AG20443 (cell line): Measurements from ENCODE around the gene RNF144A.

ENCODE experiments used
- DNase-seq: peaks from one replicate; pipeline ENCODE4 v3.0.0; 2012; ENCODE audit warnings: low spot score, mixed read lengths

RNF144A gene

DNA sequence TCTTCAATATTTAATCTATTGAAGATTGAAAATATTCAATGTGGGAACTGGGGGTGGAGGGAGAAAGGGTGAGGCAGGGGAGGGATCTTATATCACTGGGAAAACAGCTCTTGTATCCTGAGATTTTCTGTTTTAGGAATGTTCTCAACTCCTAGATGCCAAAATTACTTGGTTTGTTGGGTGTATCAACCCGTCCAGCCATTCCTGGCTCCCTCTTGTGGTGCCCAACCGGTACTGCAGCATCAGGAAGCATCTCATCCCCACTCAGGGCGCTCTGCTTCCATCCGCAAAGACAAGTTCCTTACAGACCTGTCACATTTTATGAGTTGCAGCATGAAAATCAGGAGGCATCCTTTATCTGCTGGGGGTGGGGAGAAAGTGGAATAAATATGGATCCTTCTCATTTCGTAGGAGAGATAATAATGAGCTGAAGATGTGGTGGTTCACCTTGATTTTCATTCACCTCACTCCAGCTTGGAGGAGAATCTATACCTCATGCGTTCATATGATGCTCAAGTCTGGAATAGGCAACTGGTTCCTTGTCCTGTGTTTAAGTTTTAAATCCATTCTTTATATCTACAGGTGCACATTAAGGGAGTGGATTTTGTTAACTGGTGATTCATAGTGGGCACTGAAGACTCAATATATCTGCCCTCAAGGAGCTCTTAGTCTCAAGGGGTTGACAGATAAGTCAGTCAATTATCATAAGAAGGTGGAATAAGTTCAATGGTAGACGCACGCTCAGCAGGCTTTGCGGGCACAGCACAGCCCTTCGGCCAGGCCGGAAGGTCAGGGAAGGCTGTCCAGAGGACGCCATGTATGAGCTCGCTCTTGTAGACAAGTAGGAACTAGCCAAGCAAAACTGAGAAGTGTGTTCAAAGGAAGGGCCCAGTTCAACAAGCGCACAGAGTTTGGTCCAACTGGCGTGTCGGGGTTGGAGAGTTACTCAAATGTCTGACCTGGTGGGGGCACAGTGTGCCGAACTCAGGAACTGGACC is 127.3 kb downstream of the RNF144A start:
- DNase-seq: peak; percentile 86

DNA sequence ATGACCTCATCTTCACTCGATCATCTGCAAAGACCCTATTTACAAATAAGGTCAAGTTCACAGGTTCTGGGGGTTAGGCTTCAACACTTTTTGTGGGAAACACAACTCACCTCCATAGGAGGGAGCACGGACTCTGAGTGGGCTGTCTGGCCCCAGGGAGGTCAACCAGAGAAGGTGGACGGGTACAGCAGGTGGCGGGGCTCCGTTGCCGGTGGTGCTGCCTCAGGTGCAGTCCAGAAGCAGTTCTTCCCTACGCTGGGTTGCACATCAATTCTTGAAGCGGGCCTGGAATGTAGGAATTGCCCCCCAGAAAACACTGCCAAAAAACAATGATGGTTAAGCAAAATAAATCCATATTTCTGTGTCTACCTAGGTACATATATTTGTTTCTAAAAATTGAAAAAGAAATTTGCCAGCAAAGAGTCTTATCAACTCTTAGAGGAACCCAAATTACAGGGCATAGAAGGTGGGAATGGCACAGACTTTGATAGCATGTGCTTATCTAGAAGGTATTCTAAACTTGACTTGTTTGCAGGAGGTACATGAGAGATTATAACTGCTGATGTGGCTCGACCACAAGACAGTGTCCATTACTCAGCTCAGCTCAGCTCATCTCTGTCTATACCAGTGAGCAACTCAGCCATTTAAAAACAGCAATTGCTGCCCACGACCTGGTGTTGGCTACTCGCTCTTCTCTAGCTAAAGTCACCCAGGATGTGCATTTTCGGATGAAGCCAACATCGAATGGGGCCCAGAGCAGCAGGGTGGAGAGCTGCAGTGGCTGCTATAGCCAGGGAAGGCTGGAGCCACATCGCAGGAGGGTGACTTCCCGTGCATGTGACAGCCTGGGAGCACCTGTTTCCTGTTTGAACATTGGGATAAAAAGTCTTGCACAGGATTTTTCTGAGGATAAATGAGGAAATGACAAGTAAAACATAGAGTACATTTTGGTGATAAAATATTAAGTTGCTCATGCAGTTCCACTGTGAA is 128.7 kb downstream of the RNF144A start:
- no peak for DNase-seq

DNA sequence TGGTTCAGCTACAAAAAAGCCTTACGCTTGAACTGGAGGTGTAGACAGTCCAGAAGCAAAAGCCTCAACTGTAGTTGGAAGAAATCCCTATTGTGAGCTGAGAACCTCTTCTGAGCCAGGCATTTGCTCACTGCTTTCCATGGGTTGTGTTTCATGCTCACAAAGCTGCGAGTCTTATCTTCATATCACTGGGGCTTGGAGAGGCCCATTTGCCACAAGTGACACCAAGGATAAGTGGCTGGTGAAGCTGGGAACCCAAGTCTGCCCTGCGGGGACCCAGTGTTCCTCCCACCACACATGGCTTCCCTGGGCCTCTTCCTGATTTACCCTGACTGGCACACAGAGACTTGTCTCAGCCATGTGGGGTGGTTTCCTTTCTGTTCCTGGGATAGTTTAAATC is 130.4 kb downstream of the RNF144A start:
- DNase-seq: no peak

DNA sequence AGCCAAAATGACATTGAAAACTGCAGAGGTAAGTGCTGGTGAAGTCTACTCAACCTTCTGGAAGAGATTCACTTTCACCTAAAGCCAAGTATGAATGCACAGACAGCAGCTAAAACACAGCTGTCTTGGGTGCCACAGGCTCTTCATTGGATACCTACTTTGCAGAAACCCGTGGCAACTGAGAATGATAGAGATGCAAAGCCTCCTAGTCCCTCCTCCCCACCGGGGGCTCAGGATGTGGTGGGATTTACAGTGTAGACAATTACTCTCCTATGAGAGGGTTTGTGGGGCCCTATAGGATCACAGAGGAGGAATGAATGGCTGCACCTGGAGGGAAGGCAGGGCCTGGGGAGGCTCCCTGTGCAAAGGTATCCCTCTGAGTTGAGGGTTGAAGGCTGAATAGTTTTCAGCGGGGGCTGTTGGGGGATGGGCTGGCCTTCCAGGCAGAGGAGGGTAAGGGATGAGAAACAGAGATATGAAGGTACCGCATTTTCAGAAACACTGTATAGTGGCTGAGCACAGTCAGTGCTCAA is 131.6 kb downstream of the RNF144A start:
- DNase-seq: no peak

DNA sequence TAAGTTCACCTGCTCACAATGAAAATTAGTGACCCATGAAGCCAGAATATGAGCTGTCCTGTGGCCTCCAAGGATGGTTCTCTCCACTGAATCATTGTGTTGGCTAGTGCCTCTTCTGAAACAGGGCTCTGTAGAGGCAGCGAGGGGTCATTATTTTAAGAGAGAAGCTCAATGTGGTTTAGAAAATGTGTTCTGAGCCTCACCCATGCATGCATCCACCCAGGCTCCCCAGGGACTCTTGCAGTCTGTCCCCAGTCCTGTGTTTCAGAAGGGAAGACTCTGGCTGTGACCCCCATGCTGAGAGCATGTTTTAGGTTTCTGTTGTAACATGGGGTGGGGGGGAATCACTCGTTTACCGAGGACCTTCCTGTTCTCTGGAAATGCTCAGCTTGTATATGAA is 135.2 kb downstream of the RNF144A start:
- DNase-seq: no peak

DNA sequence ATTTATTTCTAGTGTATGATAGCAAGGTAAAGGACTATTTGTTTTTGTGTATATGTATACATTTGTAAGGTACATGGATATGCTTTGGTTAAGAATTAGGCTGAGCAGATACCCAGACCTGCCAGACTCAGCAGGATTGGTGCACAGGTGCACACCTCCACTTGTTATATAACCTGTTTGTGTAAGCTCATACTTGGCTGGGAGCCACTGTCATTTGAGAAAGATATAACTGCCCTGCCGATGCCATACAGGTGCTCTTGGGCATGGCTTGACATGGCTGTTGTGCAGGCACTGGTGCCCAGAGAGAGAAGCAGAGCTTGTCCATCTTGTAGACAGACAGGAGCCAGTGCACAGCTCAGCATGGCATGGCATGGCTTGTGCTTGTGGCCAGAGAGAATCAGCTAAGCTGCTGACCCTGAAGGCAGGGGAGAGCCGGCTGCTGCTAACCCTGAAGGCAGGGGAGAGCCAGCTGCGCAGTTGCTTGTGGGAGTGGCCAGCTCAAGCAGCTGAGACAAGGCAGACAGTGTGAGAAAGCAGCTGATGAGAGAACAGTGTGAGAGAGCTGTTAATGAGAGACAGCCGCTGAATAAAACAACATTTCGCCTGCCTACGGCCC is 136.5 kb downstream of the RNF144A start:
- no peak for DNase-seq

DNA sequence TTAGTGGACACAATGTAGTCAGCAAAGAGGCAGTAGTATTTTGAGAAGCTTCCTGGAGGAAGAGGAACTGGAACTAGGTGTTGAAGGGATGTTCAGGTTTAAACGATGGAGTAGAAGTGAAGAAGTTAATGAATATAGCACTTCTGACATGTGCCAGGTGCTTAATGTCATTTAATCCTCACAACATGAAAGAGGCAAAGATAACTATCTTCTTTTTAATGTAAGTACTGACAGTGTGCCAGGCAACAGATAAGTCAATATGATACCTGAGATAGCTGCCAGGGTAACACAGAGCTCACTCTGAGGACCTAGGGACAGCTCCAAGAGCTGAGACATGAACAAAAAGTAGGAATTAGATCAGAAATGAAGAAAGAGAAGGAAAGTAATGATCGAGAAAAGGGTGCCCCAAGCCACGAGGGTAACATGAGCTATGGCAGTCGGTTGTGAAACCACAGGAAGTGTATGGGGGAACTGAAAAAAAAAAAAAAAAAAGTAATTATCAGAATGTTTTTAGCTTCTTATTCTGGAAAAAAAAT is 140.7 kb downstream of the RNF144A start:
- no peak for DNase-seq

DNA sequence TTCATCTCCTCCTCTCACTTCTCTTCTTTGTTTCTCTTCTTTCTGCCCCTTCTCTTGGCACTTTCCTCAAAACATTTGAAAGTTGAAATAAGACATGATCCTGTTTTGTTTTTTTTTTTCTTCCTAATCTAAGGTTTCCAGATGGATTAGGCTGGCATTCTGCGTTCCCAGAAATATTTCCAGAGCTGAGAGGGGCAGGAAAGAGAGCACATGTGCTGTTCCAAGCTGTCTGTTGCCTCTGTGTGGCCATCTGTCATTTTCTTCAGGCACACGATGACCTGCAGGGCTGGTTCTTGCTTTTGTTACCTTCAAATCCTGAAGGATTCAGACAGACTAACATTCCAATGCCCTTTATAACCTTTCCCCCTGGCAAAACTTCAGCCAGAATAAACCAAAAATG is 142.9 kb downstream of the RNF144A start:
- no peak for DNase-seq

DNA sequence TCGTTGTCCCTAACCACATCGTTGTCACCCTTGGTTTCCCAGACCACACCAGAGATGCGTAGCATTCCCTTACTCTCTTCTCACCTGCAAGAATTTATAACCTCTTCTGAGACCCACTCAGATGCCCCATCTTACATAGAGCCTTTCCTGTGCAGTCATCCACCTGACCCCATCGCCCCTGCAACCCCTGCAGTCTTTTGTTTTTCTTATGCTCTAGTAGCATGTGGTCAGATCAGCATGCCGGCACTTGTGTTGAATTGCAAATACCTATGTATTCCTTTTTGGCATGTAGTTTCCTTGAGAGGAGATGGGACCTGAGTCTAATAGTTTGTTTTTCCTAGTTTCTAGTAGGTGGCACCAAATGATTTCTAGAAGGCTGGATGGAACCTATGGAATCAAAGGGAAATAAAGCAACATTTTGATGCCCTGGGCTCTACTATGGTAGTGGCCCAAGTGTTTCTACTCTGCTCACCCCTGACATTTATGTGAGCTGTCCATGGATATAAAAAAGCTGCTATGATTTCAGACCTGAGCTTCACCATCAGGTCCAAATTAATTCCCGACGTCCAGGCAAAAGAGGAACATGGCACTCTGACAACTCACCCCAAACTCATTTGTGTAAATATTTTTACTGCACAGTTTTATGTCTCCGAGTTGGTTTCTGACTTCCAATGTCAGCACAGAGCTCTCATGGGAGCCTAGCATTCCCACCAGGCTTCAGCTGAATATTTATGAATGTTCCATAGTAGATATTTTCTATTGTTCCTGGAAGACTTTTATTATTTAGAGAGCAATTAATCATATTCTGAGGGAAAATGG is 143.6 kb downstream of the RNF144A start:
- no peak for DNase-seq

DNA sequence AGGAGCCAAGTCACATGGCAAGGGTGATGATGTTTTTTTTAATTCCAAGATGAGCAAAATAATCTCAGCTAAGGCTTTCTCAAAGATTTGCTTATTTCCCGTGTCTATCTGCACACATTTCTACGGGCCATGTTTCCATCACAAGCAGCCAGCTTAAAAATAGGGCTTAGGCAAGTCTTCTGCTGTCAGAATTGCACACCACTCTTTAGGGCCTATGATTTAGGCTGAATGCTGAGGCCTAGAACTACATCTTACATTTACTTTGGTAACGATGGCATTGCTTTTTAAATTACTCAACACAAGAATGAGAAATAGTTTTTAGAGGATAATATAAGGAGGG is 144.2 kb downstream of the RNF144A start:
- no peak for DNase-seq

DNA sequence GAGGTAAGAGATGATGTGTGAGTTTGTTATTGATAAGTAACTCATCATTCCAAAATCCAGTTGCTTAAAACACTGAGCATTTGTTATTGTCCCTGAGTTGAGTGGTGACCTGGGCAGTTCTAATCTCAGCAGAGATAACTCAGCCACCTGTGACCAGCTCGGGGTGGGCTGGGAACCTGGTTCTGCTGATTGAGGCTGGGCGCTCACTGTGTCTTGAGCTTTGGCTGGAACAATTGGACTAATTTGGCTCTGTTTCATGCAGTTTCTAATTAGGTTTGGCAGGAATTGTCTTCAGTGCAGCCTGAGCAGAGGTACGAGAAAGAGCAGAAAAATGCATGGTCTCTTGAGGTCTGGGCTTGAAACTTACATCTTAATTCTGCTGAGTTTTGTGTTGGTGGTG is 144.7 kb downstream of the RNF144A start:
- DNase-seq: no peak

DNA sequence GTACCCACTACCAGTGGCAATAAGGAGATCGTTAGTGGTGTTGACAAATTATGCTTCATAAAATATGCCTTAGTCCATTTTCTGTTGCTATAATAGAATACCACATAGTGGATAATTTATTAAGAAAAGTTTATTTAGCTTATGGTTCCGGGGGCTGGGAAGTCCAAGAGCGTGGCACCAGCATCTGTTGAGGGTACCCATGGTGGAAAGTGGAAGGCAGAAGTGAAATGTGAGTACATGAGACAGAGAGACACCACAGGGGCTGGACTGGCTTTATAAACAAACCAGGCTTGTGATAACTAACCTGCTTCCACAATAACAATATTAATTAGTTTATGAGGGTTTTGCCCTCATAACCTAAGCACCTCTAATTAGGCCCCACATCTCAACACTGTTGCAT is 146.6 kb downstream of the RNF144A start:
- DNase-seq: no peak

DNA sequence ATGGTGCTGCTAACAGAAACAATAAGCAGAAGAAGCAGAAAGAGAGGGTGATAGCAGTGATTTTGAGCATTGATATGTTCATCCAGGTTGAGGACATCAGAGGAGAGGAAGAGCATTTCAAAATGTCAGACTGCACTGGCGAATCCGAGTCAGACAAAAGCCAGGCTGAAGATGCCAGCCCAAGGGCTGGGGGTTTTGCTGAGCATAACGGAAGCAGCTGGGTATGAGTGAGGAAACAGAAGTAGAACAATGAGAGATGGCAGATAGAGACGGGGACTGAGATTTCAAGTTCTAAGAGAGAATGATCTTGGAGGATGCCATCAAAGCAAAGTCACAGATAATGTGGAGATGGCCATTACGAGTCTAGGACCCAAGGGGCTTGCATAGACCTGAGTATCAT is 151.2 kb downstream of the RNF144A start:
- no peak for DNase-seq

DNA sequence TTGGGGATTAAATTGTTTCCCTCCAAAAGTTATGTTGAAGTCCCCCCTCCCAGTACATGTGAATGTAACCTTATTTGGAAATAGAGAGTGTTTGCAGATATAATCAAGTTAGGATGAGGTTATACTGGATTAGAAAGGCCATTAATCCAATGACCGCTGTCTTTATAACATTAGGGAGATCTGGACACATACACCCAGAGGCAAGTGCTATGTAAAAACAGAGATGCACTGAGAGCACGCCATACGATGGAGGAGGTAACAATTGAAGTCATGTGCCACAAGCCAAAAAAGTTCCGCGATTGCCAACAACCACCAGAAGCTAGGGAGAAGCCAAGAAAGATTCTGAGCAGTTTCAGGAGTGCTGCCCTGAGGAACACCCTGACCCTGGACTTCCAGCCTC is 153.3 kb downstream of the RNF144A start:
- no peak for DNase-seq

DNA sequence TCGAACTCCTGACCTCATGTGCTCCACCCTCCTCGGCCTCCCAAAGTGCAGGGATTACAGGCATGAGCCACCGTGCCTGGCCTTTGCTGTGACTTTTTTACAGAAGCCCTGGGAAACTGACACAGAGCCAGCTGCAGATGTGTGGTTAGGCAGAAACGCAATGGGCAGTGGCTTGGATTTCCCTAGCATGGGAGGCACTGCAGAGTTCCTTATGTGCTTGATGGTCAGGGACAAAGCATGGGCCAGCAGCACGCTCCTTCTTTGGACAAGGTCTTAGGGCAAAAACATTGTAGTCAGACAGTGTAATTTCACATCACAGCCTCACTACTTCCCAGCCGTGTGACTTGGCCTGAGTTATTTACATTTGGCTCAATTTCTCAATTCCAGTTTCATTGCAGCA is 153.9 kb downstream of the RNF144A start:
- DNase-seq: no peak

DNA sequence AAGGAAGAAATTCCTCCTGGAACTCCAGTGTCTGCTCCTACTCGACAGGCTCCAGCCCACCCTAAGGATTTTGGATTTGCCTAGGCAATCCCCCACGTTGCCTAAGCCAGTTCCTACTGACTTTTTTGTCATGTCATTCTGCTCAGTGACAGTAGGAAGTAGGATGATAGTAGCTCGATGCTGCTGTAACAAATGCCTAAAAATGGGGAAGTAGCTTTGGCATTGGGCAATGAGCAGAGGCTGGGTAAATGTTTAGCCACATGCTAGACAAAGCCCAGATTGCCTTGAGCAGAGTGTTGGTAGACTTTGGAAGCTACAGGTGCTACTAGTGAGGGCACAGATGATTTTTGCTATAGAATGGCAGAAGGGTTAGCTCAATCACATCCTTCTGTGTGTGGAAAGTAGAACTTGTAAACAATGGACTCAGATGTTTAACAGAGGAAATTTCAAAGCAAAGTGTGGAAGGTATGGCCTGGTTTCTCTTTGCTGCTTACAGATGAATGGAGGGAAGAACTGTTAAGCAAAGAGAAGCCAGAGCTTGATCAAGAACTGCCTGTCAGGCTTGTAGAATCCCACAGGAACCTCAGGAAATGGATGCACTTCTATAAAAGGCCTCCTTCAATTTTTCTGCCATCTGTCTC is 154.8 kb downstream of the RNF144A start:
- DNase-seq: no peak

DNA sequence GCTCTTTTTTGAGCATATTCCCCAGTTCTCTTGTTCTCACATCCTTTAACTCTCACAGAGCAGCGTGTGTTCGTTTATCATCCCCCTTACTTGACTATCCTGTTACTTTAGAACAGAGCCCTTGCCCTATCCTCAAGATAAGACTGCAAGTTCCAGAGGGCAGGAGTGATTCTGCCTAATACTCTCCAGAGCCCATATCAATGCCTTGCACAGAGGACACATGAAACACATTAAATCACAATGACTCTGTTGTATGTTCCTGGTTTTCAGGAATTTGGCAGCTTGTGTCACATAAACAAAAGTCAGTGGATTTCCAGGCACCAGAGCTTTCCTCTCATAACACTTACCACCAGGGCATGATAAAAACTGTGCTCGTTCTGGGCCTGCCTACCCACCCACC is 156.7 kb downstream of the RNF144A start:
- DNase-seq: no peak

DNA sequence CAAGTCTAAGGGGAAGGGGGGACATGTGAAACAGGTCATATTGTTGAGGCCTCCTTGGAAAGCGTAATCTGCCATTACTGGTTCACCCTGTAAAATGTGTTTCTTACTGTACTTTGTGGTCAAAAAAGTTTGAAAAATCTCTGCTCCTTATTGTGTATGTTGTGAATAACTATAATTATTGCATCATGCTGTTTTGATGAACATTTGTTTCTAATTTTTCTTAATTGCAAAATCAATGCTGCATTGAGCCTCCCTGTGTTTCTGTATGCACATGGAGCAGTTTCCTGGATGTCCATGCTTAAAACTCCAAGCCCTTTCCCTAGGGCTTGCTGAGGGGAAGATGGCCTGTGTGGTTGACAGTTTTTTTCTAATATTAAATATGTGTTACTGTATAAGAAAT is 158.6 kb downstream of the RNF144A start:
- no peak for DNase-seq

DNA sequence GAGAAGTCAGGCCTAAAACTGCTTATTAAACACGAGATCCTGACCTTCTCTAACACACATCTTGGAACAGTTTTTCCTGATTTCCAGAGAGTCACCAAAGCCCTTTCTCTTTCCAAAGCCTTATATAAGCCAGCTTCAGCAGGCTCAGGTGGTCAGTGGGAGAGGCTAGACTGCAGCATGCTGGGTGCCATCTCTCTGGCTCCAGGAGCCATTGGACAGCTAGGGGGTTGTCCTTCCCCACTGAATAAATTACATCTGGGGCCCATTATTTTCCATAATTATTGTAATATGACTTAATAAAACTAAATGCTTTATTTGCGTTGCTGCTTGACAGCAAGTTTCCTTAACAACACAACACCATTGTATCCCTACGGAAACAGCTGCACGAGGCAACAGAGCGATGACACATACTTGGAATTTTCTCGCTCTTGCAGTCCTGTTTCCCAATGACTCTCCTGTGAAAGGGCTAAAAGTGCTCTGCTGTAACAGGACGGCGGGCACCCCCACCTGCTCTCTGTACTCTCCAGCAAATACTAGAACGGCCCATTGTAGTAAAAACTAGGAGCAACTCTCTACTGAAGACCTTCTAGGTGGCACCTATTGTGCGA is 160.6 kb downstream of the RNF144A start:
- DNase-seq: peak; percentile 48
